Testis (tissue), 2 donors: ENCODE measurements around the gene NPDC1.

ENCODE experiments used
- CTCF ChIP-seq, 3 experiments: fragments of 450-650 bp in 2 of 3; fragments of 200-600 bp in 1 of 3; sonication (generic) in 1 of 3; IDR thresholded peaks; one replicate each; pipeline ENCODE4 v1.5.1; 2016 to 2019; ENCODE audit warnings: antibody characterized with exemption in 3 of 3, mild to moderate bottlenecking in 2 of 3, moderate library complexity in 1 of 3
- POLR2A ChIP-seq: fragments of 450-650 bp; IDR thresholded peaks from one replicate; pipeline ENCODE4 v1.6.1; 2017; ENCODE audit warnings: antibody characterized with exemption, mild to moderate bottlenecking, moderate library complexity

GRCh38 chr9:137077758-137078693 is 32.0 kb upstream of the NPDC1 start:
- no peak for TF ChIP-seq CTCF (IDR thresholded peaks at IDR 0.05)
- TF ChIP-seq POLR2A = no peak
